Gastrocnemius medialis (tissue), 4 donors: ENCODE measurements around the gene ENDOD1.

Experiments
- CTCF ChIP-seq, 5 experiments: fragments of 450-650 bp in 3 of 5; fragments of 200-600 bp in 2 of 5; sonication (generic) in 2 of 5; IDR thresholded peaks in 4 of 5; conservative IDR thresholded peaks in 1 of 5; 1 replicate in 4 of 5; 2 replicates in 1 of 5; pipeline ENCODE4 v1.5.1; 2016 to 2019; ENCODE audit warnings: antibody characterized with exemption in 5 of 5, mild to moderate bottlenecking in 3 of 5, moderate library complexity in 3 of 5
- POLR2A ChIP-seq, 2 donors: fragments of 450-650 bp; IDR thresholded peaks; one replicate each; pipeline ENCODE4 v1.6.1; 2017; ENCODE audit warnings: antibody characterized with exemption in 2 of 2, mild to moderate bottlenecking in 2 of 2, moderate library complexity in 2 of 2

GRCh38 chr11:95154514-95154913 is 64.9 kb downstream of the ENDOD1 start:
- peak in 3 of 5 experiments; percentile 31 to 44 (median 37) for TF ChIP-seq CTCF (IDR thresholded peaks at IDR 0.05 in 4 of 5, conservative IDR thresholded peaks at IDR 0.05 in 1 of 5)
- TF ChIP-seq POLR2A (IDR thresholded peaks at IDR 0.05) = no peak
